HG02870 (cell line): ENCODE measurements around the gene MMP23B.
"Not testable (repeated sequence)": the region's sequence is repeated elsewhere in the genome, so short reads cannot be mapped to it uniquely, and the experiment has no call there.

Source experiments
- ATAC-seq: cut with Tn5 transposase; IDR thresholded peaks from one replicate; pipeline ENCODE4 v1.9.1; 2021; ENCODE audit warnings: mild to moderate bottlenecking, moderate library complexity; ENCODE audit not compliant: unreplicated experiment

The MMP23B gene

DNA sequence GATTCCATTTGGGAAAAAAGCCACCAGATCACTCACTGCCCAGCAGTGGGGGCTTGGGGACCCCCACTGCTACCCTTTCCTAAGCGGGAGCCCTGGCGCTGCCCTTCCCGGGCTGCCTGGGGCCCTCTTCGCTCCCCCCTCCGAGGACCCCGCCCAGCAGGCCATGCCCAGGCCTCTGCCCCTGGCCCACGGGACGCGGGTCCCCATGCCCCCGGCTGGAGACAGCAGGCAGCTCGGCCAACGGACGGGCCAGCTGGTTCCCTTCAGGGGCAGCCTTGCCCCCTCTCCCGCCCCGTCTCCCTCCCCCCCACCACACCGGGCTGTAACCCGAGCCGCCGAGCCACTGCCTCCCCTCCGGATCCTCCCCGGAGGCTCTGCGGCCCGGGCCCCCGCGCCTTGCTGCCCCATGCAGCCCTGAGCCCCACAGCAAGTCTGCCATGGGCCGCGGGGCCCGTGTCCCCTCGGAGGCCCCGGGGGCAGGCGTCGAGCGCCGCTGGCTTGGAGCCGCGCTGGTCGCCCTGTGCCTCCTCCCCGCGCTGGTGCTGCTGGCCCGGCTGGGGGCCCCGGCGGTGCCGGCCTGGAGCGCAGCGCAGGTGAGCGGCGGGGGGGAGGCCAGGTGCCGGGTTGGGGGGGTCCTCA is at the start of gene MMP23B:
Gene MMP23B (plus strand): TSS at position 392 of the 639 bp plus-strand sequence. CDS start 46 bp downstream, at position 438.
- ATAC-seq = no peak

DNA sequence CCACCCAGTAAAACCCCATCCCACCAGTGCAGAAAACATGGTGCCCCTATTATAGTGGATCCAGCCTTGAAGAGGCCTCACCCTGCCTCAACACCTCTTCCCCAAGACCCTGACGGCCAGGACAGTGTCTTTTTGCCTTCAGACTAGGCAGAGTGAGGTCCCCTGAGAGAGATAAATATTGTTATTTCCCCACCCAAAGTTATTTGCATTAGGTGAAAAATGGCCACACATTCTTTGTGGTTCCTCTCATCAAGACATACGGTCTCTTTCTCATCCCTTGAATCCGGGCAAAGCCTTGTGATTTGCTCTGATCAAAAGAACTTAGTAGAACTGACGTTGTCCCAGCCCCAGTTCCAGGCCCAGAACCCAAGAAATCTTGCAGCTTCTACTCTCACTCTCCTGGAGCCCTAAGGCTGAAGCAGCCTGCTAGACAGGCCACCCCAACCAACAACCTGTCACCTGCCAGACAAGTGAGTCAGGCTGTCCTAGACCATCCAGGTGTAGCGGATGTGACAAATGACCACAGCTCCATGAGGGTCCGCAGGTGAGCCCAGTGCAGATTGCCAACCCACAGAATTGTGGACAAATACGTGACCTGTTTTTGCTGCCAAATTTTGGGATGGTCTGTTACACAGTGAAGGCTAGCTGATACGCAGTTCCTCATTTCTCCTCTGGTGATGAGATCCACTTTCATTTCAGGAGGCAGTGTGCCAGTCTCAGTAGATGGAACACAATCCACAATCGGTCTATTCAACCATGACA is 49.2 kb upstream of the MMP23B start:
- no peak for ATAC-seq

GRCh38 chr1:1583347-1584010 is 48.5 kb upstream of the MMP23B start:
- no peak for ATAC-seq

- ATAC-seq = no peak
These were observed 40.5 kb upstream of the MMP23B start for GRCh38 chr1:1591452-1591851.

GRCh38 chr1:1593834-1594601 is 38.0 kb upstream of the MMP23B start:
- no peak for ATAC-seq

DNA sequence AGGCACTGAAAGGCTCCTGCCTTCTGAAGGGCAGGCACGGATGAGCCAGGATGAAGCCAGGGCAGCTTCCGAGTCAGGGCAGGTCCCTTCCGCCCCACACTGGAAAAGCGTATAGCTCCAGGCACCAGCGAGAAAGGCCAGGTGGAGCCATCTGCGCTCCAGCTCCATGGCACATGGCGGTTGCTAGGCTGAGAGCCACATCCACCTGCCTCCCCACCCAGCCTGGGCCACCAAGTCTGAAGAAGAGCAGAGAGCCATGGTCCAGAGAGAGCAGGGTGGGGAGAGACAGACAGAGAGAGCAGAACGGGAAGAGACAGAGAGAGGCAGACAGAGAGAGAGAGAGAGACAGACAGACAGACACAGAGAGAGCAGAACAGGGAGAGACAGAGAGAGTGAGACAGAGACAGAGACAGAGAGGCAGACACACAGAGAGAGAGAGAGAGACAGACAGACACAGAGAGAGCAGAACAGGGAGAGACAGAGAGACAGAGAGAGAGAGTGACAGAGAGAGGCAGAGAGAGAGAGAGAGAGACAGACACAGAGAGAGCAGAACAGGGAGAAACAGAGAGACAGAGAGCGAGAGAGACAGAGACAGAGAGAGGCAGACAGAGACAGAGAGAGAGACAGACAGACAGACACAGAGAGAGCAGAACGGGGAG is 37.2 kb upstream of the MMP23B start:
- ATAC-seq = no peak

DNA sequence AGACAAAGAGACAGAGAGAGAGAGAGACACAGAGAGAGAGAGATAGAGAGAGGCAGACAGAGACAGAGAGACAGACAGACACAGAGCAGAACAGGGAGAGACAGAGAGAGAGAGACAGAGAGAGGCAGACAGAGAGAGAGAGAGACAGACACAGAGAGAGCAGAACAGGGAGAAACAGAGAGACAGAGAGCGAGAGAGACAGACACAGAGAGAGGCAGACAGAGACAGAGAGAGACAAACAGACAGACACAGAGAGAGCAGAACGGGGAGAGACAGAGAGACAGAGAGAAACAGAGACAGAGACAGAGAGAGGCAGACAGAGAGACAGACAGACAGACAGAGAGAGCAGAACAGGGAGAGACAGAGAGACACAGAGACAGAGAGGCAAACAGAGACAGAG is 36.6 kb upstream of the MMP23B start:
- not testable (repeated sequence) for ATAC-seq

- no peak for ATAC-seq
These were observed 35.3 kb upstream of the MMP23B start for GRCh38 chr1:1596493-1597274.

- ATAC-seq = no peak
These were observed 34.6 kb upstream of the MMP23B start for GRCh38 chr1:1597275-1597930.

GRCh38 chr1:1598051-1598719 is 33.8 kb upstream of the MMP23B start:
- no peak for ATAC-seq

DNA sequence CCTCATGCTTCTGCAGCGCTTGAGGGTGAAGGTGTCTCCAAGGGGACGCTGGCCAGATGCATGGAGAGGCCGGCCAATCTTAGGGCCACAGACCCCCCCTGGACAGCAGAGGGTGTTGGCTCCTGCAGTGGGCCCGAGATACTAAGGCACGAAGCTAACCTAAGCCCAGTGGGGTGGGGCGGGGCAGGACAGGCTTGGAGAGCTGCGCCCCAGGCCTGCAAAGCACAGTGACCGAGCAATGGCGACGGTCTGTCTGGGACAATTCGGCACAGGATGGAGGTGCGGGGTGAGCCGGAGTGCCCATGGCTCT is 33.3 kb upstream of the MMP23B start:
- no peak for ATAC-seq

DNA sequence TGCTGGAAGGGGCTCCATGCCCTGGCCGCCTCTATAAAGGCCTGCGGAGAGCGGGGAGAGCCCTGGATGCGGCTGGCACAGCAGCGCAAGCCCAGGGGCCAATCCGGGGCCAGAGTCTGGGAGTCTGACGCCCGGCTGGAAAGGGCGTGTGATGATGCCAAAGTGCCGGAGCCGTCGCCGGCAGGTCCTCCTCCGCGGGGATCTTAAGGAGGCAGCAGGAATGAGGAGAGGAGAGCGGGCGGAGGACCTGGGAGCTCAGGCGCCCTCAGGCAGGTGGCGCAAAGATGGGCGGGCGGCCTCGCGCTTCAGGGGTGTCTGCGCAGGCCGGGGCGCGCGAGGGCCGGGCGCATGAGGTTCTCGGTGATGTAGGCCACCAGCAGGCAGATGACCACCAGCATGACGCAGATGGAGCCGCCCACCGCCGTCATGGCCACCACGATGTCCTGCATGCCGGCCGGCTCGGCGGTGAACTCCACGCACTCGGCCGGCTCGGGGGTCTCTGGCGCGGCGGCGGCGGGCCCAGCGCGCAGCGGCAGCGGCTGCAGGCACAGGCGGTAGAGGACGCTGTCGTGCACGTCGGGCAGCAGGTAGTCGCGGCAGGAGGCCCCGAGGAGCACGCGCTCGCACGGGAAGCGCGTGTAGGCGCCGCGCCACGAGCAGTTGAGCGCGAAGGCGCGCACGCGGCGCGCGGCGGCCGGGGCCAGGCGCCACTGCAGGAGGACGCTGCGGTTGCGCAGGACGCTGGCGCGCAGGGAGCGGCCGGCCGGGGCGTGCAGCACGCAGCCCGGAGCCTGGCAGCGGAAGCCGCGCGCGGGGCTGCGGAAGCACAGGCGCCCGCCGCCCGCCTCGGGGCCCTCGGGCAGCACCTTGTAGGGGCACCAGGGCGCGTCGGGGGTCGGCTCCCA is 32.7 kb upstream of the MMP23B start:
- no peak for ATAC-seq

- no peak for ATAC-seq
These were observed 31.8 kb upstream of the MMP23B start, which contains the start of gene FNDC10 for GRCh38 chr1:1599935-1600860. TSS of gene FNDC10 (minus strand) at chr1:1600135. CDS start at chr1:1600015, 120 bp downstream.

GRCh38 chr1:1600861-1601563 is 31.0 kb upstream of the MMP23B start:
- no peak for ATAC-seq

DNA sequence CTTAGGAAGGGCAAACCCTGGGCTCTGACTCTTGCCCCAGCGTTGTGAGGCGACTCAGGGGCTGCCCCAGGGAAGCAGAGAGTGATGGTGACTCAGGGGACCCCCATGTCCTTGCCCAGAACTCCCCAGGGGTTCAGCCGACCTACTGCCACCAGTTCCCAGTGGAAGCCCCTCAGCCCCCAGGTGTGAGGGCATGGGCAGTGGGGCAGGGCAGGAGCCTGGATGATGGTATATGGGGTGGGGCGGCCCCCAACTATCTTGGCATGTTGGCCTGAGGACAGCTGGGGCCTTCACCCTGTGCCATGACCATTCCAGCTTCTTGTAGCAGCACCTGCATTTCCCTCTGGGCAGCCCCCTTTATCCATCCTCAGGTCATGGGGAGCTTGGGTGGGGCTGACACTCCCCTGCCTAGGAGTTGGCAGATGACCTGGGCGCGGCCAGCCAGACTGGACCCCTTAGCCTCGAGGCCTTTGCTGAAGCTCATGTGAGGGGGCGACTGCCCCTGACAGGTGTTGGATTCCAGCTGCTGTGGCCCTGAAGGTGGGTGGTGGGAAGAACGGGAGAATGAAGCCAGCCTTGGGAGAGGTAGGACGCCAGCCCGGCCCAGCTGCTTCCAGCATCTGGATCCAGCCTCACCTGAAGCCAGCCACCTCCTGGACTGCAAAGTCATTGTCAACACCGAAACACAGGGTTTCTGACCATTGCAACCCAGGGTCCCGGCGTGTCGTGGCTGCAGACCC is 30.2 kb upstream of the MMP23B start:
- ATAC-seq = no peak
